Hippocampal formation (tissue), 2 donors: Measurements from ENCODE around the gene TCF19.
"Not testable (repeated sequence)": the region's sequence is repeated elsewhere in the genome, so short reads cannot be mapped to it uniquely, and the experiment has no call there.

Source experiments
- DNase-seq, 2 donors: peaks; one replicate each; lab custom pipeline; 2025; lab: John Stamatoyannopoulos, UW

The TCF19 gene

GRCh38 chr6:31179896-31180295 is 21.5 kb downstream of the TCF19 start:
- no peak for DNase-seq

GRCh38 chr6:31180500-31180899 is 22.1 kb downstream of the TCF19 start:
- DNase-seq = peak in 1 of 2 donors; percentile 30

- DNase-seq = not testable (repeated sequence)
Observed at GRCh38 chr6:31183287-31183686, 24.9 kb downstream of the TCF19 start.

- not testable (repeated sequence) for DNase-seq
Observed at GRCh38 chr6:31183859-31184258, 25.5 kb downstream of the TCF19 start.

GRCh38 chr6:31185695-31186051 is 27.3 kb downstream of the TCF19 start:
- not testable (repeated sequence) for DNase-seq

GRCh38 chr6:31186052-31186734 is 27.8 kb downstream of the TCF19 start:
- no peak for DNase-seq

- DNase-seq = no peak
Observed at GRCh38 chr6:31187780-31188194, 29.4 kb downstream of the TCF19 start.

GRCh38 chr6:31189223-31189622 is 30.8 kb downstream of the TCF19 start:
- DNase-seq = not testable (repeated sequence)

- no peak for DNase-seq
Observed at GRCh38 chr6:31190488-31190887, 32.1 kb downstream of the TCF19 start.

GRCh38 chr6:31192431-31193105 is 34.2 kb downstream of the TCF19 start:
- peak; percentile 33 to 47 for DNase-seq

GRCh38 chr6:31193206-31193605 is 34.8 kb downstream of the TCF19 start:
- DNase-seq = no peak

GRCh38 chr6:31194061-31194834 is 35.9 kb downstream of the TCF19 start:
- DNase-seq = no peak

GRCh38 chr6:31195308-31195979 is 37.1 kb downstream of the TCF19 start:
- DNase-seq = not testable (repeated sequence)

- not testable (repeated sequence) for DNase-seq
Observed at GRCh38 chr6:31196251-31197022, 38.0 kb downstream of the TCF19 start.

- DNase-seq = peak; percentile 62 to 81
Observed at GRCh38 chr6:31197559-31198305, 39.3 kb downstream of the TCF19 start.

GRCh38 chr6:31199105-31199452 is 40.7 kb downstream of the TCF19 start:
- not testable (repeated sequence) for DNase-seq

- no peak for DNase-seq
Observed at GRCh38 chr6:31202259-31203166, 44.1 kb downstream of the TCF19 start.

GRCh38 chr6:31203345-31203979 is 45.1 kb downstream of the TCF19 start:
- no peak for DNase-seq

- no peak for DNase-seq
Observed at GRCh38 chr6:31204751-31205145, 46.4 kb downstream of the TCF19 start.
